Activated CD4-positive, alpha-beta T cell treated with anti-CD3 and anti-CD28 coated beads, Interleukin-2, amount 10 ng/mL, durations not matched to agents 7 days and 5 days (primary cell): Measurements from ENCODE around the gene AIPL1. TPM values are rescaled to one million over a fixed set of nuclear protein-coding genes. Genes with fewer than 3 reads are reported as not detected.
A peak's percentile ranks its signal among the peaks of the same experiment; 100 is the strongest.

Experiments
- CTCF ChIA-PET: fragments of 350-600 bp; sonication (Branson Sonifier 250); formaldehyde crosslinking; loops from one replicate; lab custom pipeline; 2021; ENCODE audit warnings: antibody characterized with exemption; lab: Charles Lee
- POLR2A ChIA-PET: fragments of 350-600 bp; sonication (Branson Sonifier 250); formaldehyde crosslinking; loops from one replicate; lab custom pipeline; 2021; ENCODE audit warnings: antibody characterized with exemption; lab: Charles Lee
- DNase-seq: peaks from one replicate; pipeline ENCODE4 v3.0.0-alpha.2; 2020
- H3K27ac Mint-ChIP-seq: one replicate; pipeline ENCODE4 v1.8.0; 2021; ENCODE audit warnings: mild to moderate bottlenecking, moderate library complexity, mixed read lengths
- H3K27me3 Mint-ChIP-seq: one replicate; pipeline ENCODE4 v1.8.0; 2021; ENCODE audit warnings: mixed read lengths
- H3K36me3 Mint-ChIP-seq: one replicate; pipeline ENCODE4 v1.8.0; 2021; ENCODE audit warnings: low read depth, mixed read lengths
- H3K4me1 Mint-ChIP-seq: one replicate; pipeline ENCODE4 v1.8.0; 2021; ENCODE audit warnings: mixed read lengths
- H3K4me3 Mint-ChIP-seq: one replicate; pipeline ENCODE4 v1.8.0; 2021; ENCODE audit warnings: mild to moderate bottlenecking, moderate library complexity, mixed read lengths
- H3K9me3 Mint-ChIP-seq: one replicate; pipeline ENCODE4 v1.8.0; 2021; ENCODE audit warnings: mixed read lengths
- total RNA-seq, 2 experiments: library from RNA; stranded (reverse); gene quantifications; one replicate each; pipeline ENCODE4 v1.2.3, GENCODE V29; 2021

Gene AIPL1
- total RNA-seq, 2 experiments from 2014 or later, result not detected

GRCh38 chr17:6462692-6463091 lies 27.8 kb upstream of the AIPL1 start:
- no peak for DNase-seq
- no peaks in the 10 kb centered on the region for H3K9me3 Mint-ChIP-seq
- no peak overlapping the region for H3K27ac Mint-ChIP-seq
- POLR2A ChIA-PET, result no interaction called here
- CTCF ChIA-PET, result interaction anchor here (1.9 kb wide), 1 partner anchor 11 kb away, joined by 6 read pairs; no protein-coding TSS in a partner anchor
- peaks cover 10% of the 10 kb centered on the region for H3K4me1 Mint-ChIP-seq
- peaks cover 3% of the 10 kb centered on the region for H3K27me3 Mint-ChIP-seq
- H3K4me3 Mint-ChIP-seq, result no peak overlapping the region
- no peaks in the 10 kb centered on the region for H3K36me3 Mint-ChIP-seq

DNA sequence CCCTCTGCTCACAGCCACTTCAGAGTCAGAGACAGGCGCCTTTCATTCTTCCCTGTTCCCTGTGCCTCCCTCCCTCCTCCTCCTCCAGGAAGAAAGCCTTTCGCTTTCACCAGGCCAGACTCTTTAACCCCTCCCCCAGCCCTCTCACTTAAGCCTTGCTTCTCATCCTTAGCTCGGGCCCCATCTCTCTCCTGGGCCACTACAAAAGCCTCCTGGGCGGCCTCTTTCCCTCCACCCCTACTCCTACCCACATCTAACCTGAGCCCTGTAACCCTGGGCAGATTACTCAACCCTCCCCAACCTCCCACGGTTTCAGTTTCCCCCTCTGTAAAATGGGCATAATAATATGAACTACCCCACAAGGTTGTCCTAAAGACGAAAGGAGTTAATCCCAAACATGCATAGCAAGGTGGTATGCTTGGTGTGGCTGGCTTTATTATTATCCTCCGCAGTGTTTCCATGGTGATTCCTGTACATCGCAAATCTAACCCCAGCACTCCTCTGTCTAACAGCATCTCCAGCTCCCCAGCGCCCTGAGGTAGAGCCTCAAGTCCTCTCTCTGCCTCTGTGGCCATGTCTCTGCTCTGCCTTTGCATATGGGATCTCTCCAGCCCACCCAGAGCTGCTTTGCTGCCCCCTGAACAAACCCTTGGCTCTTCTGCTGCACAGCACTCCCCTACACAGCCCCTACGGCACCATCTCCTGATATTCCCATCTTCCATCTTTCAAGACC lies 27.0 kb upstream of the AIPL1 start:
- DNase-seq, result no peak

DNA sequence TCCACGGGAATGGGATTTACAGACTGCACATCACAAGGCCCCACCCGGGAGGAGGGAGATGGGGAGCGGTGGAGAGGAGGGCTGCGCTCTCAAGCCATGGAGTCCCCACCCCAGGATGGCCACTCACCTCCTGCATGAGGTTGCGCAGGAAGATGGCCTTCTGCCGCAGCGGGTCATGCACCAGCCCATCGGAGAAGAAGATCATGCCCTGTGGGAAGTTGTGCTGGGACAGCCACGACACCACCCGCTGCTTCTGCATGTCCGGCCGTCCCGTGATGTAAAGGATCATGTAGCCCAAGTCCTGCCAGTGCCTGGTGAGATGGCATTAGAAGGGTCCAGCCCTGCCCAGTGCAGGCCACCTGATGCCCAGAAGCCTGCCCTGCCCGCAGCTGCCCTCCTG lies 26.3 kb upstream of the AIPL1 start:
- Mint-ChIP-seq H3K36me3 (no peaks in the 10 kb centered on the region), H3K4me3 (no peak overlapping the region), H3K27ac (no peak overlapping the region), H3K9me3 (no peaks in the 10 kb centered on the region), H3K4me1 (peaks cover 18% of the 10 kb centered on the region), H3K27me3 (peaks cover 3% of the 10 kb centered on the region)
- CTCF ChIA-PET, result no interaction called here
- POLR2A ChIA-PET, result no interaction called here
- DNase-seq, result no peak

More for the DNA sequence above, 27.0 kb upstream of the AIPL1 start:
- Mint-ChIP-seq H3K27me3 (peaks cover 3% of the 10 kb centered on the region), H3K9me3 (no peaks in the 10 kb centered on the region), H3K4me3 (no peak overlapping the region), H3K4me1 (peaks cover 13% of the 10 kb centered on the region), H3K36me3 (no peaks in the 10 kb centered on the region), H3K27ac (no peak overlapping the region)
- ChIA-PET CTCF (interaction anchor here (0.6 to 1.9 kb wide), 2 partner anchors 11 to 43 kb away, joined by 3 to 6 read pairs; no protein-coding TSS in a partner anchor), POLR2A (no interaction called here)

DNA sequence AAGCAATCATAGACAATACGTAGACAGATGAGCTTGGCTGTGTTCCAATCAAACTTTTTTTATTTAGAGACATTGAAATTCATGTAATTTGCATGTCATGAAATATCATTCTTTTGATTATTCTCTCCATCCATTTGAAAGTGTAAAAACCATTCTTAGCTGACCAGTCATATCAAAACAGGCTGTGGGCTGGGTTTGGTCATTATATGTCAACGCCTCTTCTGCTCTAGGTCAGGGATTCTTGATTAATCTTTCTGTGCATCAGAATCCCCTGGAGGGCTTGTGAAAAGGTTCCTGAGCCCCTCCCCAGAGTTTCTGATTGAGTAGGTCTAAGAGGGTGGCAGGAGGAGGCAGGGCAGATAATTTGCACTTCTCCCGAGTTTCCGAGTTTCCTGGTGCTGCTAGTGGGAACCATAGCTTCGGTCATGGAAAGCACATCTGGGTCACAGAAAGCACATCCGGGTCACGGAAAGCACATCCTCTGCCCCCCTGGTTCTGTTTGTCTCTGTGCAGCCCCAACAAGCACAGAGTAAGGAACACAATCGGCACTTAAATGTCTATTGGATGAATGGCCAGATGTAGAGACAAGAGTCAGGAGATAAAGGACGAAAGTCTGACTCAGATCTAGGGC lies 25.7 kb upstream of the AIPL1 start:
- Mint-ChIP-seq H3K4me1 (peaks cover 19% of the 10 kb centered on the region), H3K36me3 (no peaks in the 10 kb centered on the region), H3K27ac (no peak overlapping the region), H3K4me3 (no peak overlapping the region), H3K27me3 (peaks cover 3% of the 10 kb centered on the region), H3K9me3 (no peaks in the 10 kb centered on the region)
- DNase-seq, result no peak
- POLR2A ChIA-PET, result no interaction called here
- CTCF ChIA-PET, result no interaction called here

- POLR2A ChIA-PET, result no interaction called here
- Mint-ChIP-seq H3K36me3 (no peaks in the 10 kb centered on the region), H3K27ac (no peak overlapping the region), H3K4me1 (peaks cover 24% of the 10 kb centered on the region), H3K27me3 (peaks cover 7% of the 10 kb centered on the region), H3K4me3 (no peak overlapping the region), H3K9me3 (no peaks in the 10 kb centered on the region)
- CTCF ChIA-PET, result no interaction called here
- no peak for DNase-seq
Observed at GRCh38 chr17:6458460-6458950, 23.6 kb upstream of the AIPL1 start.

GRCh38 chr17:6457688-6458459 lies 23.0 kb upstream of the AIPL1 start:
- POLR2A ChIA-PET, result no interaction called here
- CTCF ChIA-PET, result no interaction called here

GRCh38 chr17:6456914-6457687 lies 22.2 kb upstream of the AIPL1 start:
- H3K27ac Mint-ChIP-seq, result no peak overlapping the region
- no peaks in the 10 kb centered on the region for H3K36me3 Mint-ChIP-seq
- H3K9me3 Mint-ChIP-seq, result no peaks in the 10 kb centered on the region
- ChIA-PET POLR2A (no interaction called here), CTCF (no interaction called here)
- no peak overlapping the region for H3K4me3 Mint-ChIP-seq
- no peak for DNase-seq
- peaks cover 21% of the 10 kb centered on the region for H3K4me1 Mint-ChIP-seq
- peaks cover 12% of the 10 kb centered on the region for H3K27me3 Mint-ChIP-seq

More at GRCh38 chr17:6457688-6458459, 23.0 kb upstream of the AIPL1 start:
- H3K4me1 Mint-ChIP-seq, result peaks cover 24% of the 10 kb centered on the region
- no peak for DNase-seq
- peaks cover 8% of the 10 kb centered on the region for H3K27me3 Mint-ChIP-seq
- no peaks in the 10 kb centered on the region for H3K9me3 Mint-ChIP-seq
- H3K36me3 Mint-ChIP-seq, result no peaks in the 10 kb centered on the region
- H3K4me3 Mint-ChIP-seq, result no peak overlapping the region
- no peak overlapping the region for H3K27ac Mint-ChIP-seq

- DNase-seq, result no peak
- H3K4me1 Mint-ChIP-seq, result peaks cover 15% of the 10 kb centered on the region
- ChIA-PET CTCF (interaction anchor here (1.1 kb wide), 1 partner anchor 16 kb away, joined by 3 read pairs; no protein-coding TSS in a partner anchor), POLR2A (no interaction called here)
- H3K27me3 Mint-ChIP-seq, result peaks cover 12% of the 10 kb centered on the region
- peak overlapping the region; percentile 17 for H3K27ac Mint-ChIP-seq
- no peaks in the 10 kb centered on the region for H3K36me3 Mint-ChIP-seq
- H3K4me3 Mint-ChIP-seq, result no peak overlapping the region
- H3K9me3 Mint-ChIP-seq, result no peaks in the 10 kb centered on the region
Observed at GRCh38 chr17:6456321-6456720, 21.4 kb upstream of the AIPL1 start.

DNA sequence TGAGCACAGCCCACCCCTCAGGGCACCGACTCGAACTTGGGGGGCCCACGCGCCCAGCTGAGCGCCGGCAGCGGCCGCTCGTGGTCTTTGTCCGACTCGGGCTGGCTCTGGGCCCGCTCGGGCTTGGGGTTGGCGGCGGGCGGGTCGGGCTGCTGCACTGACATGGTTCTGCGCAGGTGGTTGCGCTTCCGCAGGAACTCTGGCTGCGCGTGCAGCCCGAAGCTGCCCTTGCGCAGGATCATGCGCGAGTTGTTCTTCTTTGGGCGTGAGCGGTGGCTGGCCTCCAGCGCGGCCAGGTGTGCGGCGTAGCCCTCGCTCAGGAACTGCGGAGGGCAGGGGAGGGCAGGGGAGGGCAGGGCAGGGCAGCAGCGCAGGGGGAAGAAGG lies 20.4 kb upstream of the AIPL1 start:
- Mint-ChIP-seq H3K4me1 (peaks cover 14% of the 10 kb centered on the region), H3K27me3 (peaks cover 12% of the 10 kb centered on the region), H3K27ac (no peak overlapping the region), H3K4me3 (peak overlapping the region; percentile 26), H3K36me3 (no peaks in the 10 kb centered on the region), H3K9me3 (no peaks in the 10 kb centered on the region)
- peak; percentile 46 for DNase-seq
- ChIA-PET POLR2A (no interaction called here), CTCF (interaction anchor here (1.1 kb wide), 1 partner anchor 17 kb away, joined by 3 read pairs; no protein-coding TSS in a partner anchor)

DNA sequence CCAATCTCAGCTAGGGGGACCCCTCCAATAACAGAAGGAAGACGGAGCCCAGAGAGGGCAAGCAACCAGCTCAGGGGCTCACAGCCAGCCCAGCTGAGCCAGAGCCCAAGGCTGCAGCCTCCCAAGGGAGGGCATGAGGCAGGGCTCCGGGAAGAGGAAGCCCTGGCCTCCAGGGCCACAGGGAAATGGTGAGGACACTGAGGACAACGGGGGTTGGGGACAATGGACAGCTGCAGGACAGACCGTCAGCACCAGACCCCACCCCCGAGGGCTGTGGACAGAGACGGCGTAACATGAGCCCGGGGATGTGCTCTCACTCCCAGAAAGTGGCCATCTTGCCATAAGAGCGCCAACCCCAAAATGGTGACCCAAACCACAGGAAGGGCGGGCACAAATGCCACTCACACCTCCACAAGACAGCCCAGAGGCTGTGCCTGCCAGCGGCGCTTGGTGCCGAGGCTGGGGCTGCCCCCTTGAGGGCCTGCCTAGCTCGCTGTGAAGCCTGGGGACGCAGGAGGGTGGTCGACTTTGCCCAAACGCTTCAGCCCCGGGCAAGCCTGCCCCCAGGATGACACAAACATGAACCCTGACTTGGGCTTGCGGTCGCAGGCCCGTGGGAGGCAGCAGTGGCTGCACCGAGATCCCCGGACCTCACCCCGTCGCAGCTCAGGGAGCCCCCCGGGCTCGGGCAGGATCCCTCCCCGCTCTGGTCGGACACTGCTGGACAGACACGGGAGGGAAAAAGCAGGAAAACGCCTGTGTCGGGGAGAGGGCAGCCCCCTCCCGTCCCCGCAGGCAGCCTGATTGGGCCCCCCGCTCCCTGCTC lies 19.8 kb upstream of the AIPL1 start:
- no peak overlapping the region for H3K27ac Mint-ChIP-seq
- ChIA-PET CTCF (interaction anchor here (1.1 kb wide), 1 partner anchor 10 kb away, joined by 3 read pairs; the partner anchor contains the start of gene PIMREG), POLR2A (no interaction called here)
- H3K4me3 Mint-ChIP-seq, result no peak overlapping the region
- H3K27me3 Mint-ChIP-seq, result peaks cover 9% of the 10 kb centered on the region
- no peak for DNase-seq
- peaks cover 4% of the 10 kb centered on the region for H3K36me3 Mint-ChIP-seq
- peaks cover 14% of the 10 kb centered on the region for H3K4me1 Mint-ChIP-seq
- no peaks in the 10 kb centered on the region for H3K9me3 Mint-ChIP-seq

- Mint-ChIP-seq H3K36me3 (peaks cover 5% of the 10 kb centered on the region), H3K27ac (no peak overlapping the region), H3K9me3 (no peaks in the 10 kb centered on the region), H3K4me3 (no peak overlapping the region), H3K4me1 (peaks cover 14% of the 10 kb centered on the region), H3K27me3 (peaks cover 9% of the 10 kb centered on the region)
- POLR2A ChIA-PET, result interaction anchor here (0.7 kb wide), 1 partner anchor 272 kb away, joined by 3 read pairs; no protein-coding TSS in a partner anchor
- no peak for DNase-seq
- CTCF ChIA-PET, result interaction anchor here (1.1 kb wide), 1 partner anchor 9 kb away, joined by 3 read pairs; the partner anchor contains the start of gene PIMREG
Observed at GRCh38 chr17:6453279-6454024, 18.5 kb upstream of the AIPL1 start.
